Measurements from ENCODE around the gene SLC6A11. TPM values are rescaled to one million over a fixed set of nuclear protein-coding genes. Genes with fewer than 3 reads are reported as not detected.

SLC6A11 gene
- total RNA-seq, 3 donors from 2014 or later: 0.13 TPM; not detected in 2

GRCh38 chr3:10833855-10834414, 17.9 kb downstream of the SLC6A11 start:
- Histone ChIP-seq H3K9me3 (no peaks in the 10 kb centered on the region), H3K4me1 (ENCODE audit: low read depth) (no peaks in the 10 kb centered on the region), H3K36me3 (ENCODE audit: low read depth) (no peaks in the 10 kb centered on the region), H3K4me3 (no peak overlapping the region)
- DNase-seq (no peak), ATAC-seq (no peak)
- intact Hi-C loops (cut with DNase I, micrococcal nuclease): no loop called here
- TF ChIP-seq CTCF (IDR thresholded peaks at IDR 0.05): no peak

- no peak for ATAC-seq
- H3K4me3 ChIP-seq: no peak overlapping the region
- no peak for DNase-seq
- intact Hi-C loops (cut with DNase I, micrococcal nuclease): no loop called here
- H3K4me1 ChIP-seq (ENCODE audit: low read depth): no peaks in the 10 kb centered on the region
- TF ChIP-seq CTCF (IDR thresholded peaks at IDR 0.05): no peak
- no peaks in the 10 kb centered on the region for H3K36me3 ChIP-seq (ENCODE audit: low read depth)
- H3K9me3 ChIP-seq: no peaks in the 10 kb centered on the region
Measured at GRCh38 chr3:10834951-10835350, 18.9 kb downstream of the SLC6A11 start.

- DNase-seq (no peak), ATAC-seq (no peak)
- intact Hi-C loops (cut with DNase I, micrococcal nuclease): no loop called here
- no peaks in the 10 kb centered on the region for H3K36me3 ChIP-seq (ENCODE audit: low read depth)
- H3K9me3 ChIP-seq: no peaks in the 10 kb centered on the region
- H3K4me3 ChIP-seq: no peak overlapping the region
- TF ChIP-seq CTCF (IDR thresholded peaks at IDR 0.05): no peak
- H3K4me1 ChIP-seq (ENCODE audit: low read depth): no peaks in the 10 kb centered on the region
Measured at GRCh38 chr3:10835406-10835805, 19.4 kb downstream of the SLC6A11 start.

GRCh38 chr3:10836676-10837075, 20.6 kb downstream of the SLC6A11 start:
- no peak for TF ChIP-seq CTCF (IDR thresholded peaks at IDR 0.05)
- Histone ChIP-seq H3K4me3 (no peak overlapping the region), H3K9me3 (no peaks in the 10 kb centered on the region), H3K36me3 (ENCODE audit: low read depth) (no peaks in the 10 kb centered on the region), H3K4me1 (ENCODE audit: low read depth) (no peaks in the 10 kb centered on the region)
- DNase-seq (no peak), ATAC-seq (no peak)
- intact Hi-C loops (cut with DNase I, micrococcal nuclease): no loop called here

- Histone ChIP-seq H3K4me1 (ENCODE audit: low read depth) (no peaks in the 10 kb centered on the region), H3K9me3 (no peaks in the 10 kb centered on the region), H3K36me3 (ENCODE audit: low read depth) (no peaks in the 10 kb centered on the region), H3K4me3 (no peak overlapping the region)
- no peak for DNase-seq
- no peak for TF ChIP-seq CTCF (IDR thresholded peaks at IDR 0.05)
- intact Hi-C loops (cut with DNase I, micrococcal nuclease): no loop called here
- ATAC-seq: no peak
Measured at GRCh38 chr3:10837849-10838248, 21.8 kb downstream of the SLC6A11 start.

GRCh38 chr3:10839167-10839566, 23.1 kb downstream of the SLC6A11 start:
- H3K36me3 ChIP-seq (ENCODE audit: low read depth): no peaks in the 10 kb centered on the region
- DNase-seq: no peak
- ATAC-seq: no peak
- no peaks in the 10 kb centered on the region for H3K9me3 ChIP-seq
- intact Hi-C loops (cut with DNase I, micrococcal nuclease): no loop called here
- no peaks in the 10 kb centered on the region for H3K4me1 ChIP-seq (ENCODE audit: low read depth)
- no peak for TF ChIP-seq CTCF (IDR thresholded peaks at IDR 0.05)
- H3K4me3 ChIP-seq: no peak overlapping the region
